H1 (cell line): ENCODE measurements around the gene OR2V2. TPM values are rescaled to one million over a fixed set of nuclear protein-coding genes. Genes with fewer than 3 reads are reported as not detected.
A peak's percentile ranks its signal among the peaks of the same experiment; 100 is the strongest.

Experiments used
- CTCF ChIA-PET: fragments of 300-600 bp; sonication (Branson Sonifier 250); formaldehyde crosslinking; loops from one replicate; lab custom pipeline; 2021; ENCODE audit not compliant: partially characterized antibody; lab: Charles Lee
- POLR2A ChIA-PET: fragments of 300-600 bp; sonication (Branson Sonifier 250); formaldehyde crosslinking; loops from one replicate; lab custom pipeline; 2021; ENCODE audit warnings: inconsistent platforms; ENCODE audit not compliant: partially characterized antibody; lab: Charles Lee
- DNase-seq, 2 experiments: peaks; one replicate each; pipeline versions ENCODE4 v3.0.0 to v3.0.0-alpha.2; 2010 to 2022; ENCODE audit warnings: low spot score in 2 of 2, low read depth in 1 of 2, mixed read lengths in 1 of 2
- FAIRE-seq: peaks from 2 replicates; lab custom pipeline; 2011; peaks lifted over from hg19 to GRCh38; lab: Jason Lieb, UNC
- H2AFZ ChIP-seq: 2 replicates; pipeline ENCODE4 v1.8.1; 2012; ENCODE audit warnings: low read length, inconsistent platforms
- H2AK5ac ChIP-seq: 2 replicates; pipeline ENCODE4 v1.6.1; 2013; ENCODE audit warnings: low read depth, low read length
- H2BK120ac ChIP-seq: replicated peaks from 2 replicates; pipeline ENCODE3; 2013; ENCODE audit warnings: low read depth, low read length, inconsistent platforms
- H2BK12ac ChIP-seq: 2 replicates; pipeline ENCODE4 v1.6.1; 2013; ENCODE audit warnings: low read depth, low read length
- H2BK15ac ChIP-seq: 2 replicates; pipeline ENCODE4 v1.6.1; 2013; ENCODE audit warnings: low read length
- H2BK20ac ChIP-seq: 2 replicates; pipeline ENCODE4 v1.6.1; 2013; ENCODE audit warnings: low read length
- H2BK5ac ChIP-seq: 2 replicates; pipeline ENCODE4 v1.6.1; 2013; ENCODE audit warnings: low read depth, low read length
- H3K14ac ChIP-seq: 2 replicates; pipeline ENCODE4 v1.6.1; 2013; ENCODE audit warnings: inconsistent platforms; ENCODE audit not compliant: insufficient read length
- H3K18ac ChIP-seq: 2 replicates; pipeline ENCODE4 v1.6.1; 2013; ENCODE audit warnings: low read length; ENCODE audit errors: extremely low read depth
- H3K23ac ChIP-seq: 2 replicates; pipeline ENCODE4 v1.6.1; 2013; ENCODE audit warnings: inconsistent platforms; ENCODE audit not compliant: insufficient read length
- H3K23me2 ChIP-seq: 2 replicates; pipeline ENCODE4 v1.6.1; 2013; ENCODE audit warnings: low read depth, low read length
- H3K27ac ChIP-seq: 2 replicates; pipeline ENCODE4 v1.6.1; 2011; ENCODE audit warnings: low read depth, low read length, inconsistent platforms
- H3K27me3 ChIP-seq, 4 experiments: replicated peaks in 1 of 4; 1 replicate in 1 of 4; 2 replicates in 3 of 4; pipeline versions ENCODE4 v1.6.1 to v1.8.1; 2011 to 2013; ENCODE audit warnings: low read length in 3 of 4, mild to moderate bottlenecking in 3 of 4, inconsistent platforms in 2 of 4, mixed read lengths in 2 of 4, moderate library complexity in 1 of 4; ENCODE audit not compliant: control insufficient read depth in 3 of 4, insufficient read depth in 3 of 4; ENCODE audit errors: extremely low read depth in 1 of 4
- H3K36me3 ChIP-seq, 4 experiments: 2 replicates each; pipeline versions ENCODE4 v1.6.1 to v1.8.1; 2011 to 2013; ENCODE audit warnings: mild to moderate bottlenecking in 4 of 4, low read length in 3 of 4, moderate library complexity in 2 of 4, control low read depth in 1 of 4, inconsistent platforms in 1 of 4; ENCODE audit not compliant: insufficient read depth in 4 of 4, control insufficient read depth in 2 of 4
- H3K4ac ChIP-seq: replicated peaks from 2 replicates; pipeline ENCODE3; 2013; ENCODE audit warnings: low read length, low read depth, mixed read lengths, inconsistent platforms; ENCODE audit not compliant: insufficient read length
- H3K4me1 ChIP-seq, 4 experiments: replicated peaks in 1 of 4; 1 replicate in 1 of 4; 2 replicates in 3 of 4; pipeline versions ENCODE4 v1.6.1 to v1.8.1; 2011 to 2013; ENCODE audit warnings: low read length in 3 of 4, inconsistent platforms in 2 of 4, mixed read lengths in 1 of 4; ENCODE audit not compliant: insufficient read depth in 4 of 4, control insufficient read depth in 3 of 4
- H3K4me2 ChIP-seq, 2 experiments: 2 replicates each; pipeline versions ENCODE4 v1.6.1 to v1.8.1; 2011 to 2013; ENCODE audit warnings: low read depth in 2 of 2, low read length in 2 of 2, control low read depth in 1 of 2, inconsistent platforms in 1 of 2, mild to moderate bottlenecking in 1 of 2; ENCODE audit not compliant: insufficient read depth in 1 of 2
- H3K4me3 ChIP-seq, 4 experiments: fragments of 200-600, 300-600 bp in 1 of 4; sonication (generic), shearing (Covaris generic), sonication (Bioruptor Twin) in 1 of 4; 2 replicates each; pipeline versions ENCODE4 v1.5.1 to v1.8.1; 2011 to 2016; ENCODE audit warnings: low read length in 4 of 4, low read depth in 3 of 4, control low read depth in 2 of 4, inconsistent platforms in 2 of 4, mild to moderate bottlenecking in 2 of 4, mixed read lengths in 1 of 4, moderate library complexity in 1 of 4; ENCODE audit not compliant: insufficient read depth in 2 of 4; ENCODE audit errors: extremely low read depth in 1 of 4
- H3K56ac ChIP-seq: replicated peaks from 2 replicates; pipeline ENCODE3; 2013; ENCODE audit warnings: low read depth, mild to moderate bottlenecking, mixed read lengths, low read length, inconsistent platforms; ENCODE audit not compliant: insufficient read length
- H3K79me1 ChIP-seq: 2 replicates; pipeline ENCODE4 v1.6.1; 2013; ENCODE audit warnings: low read depth, low read length, control low read depth
- H3K79me2 ChIP-seq, 2 experiments: 2 replicates each; pipeline versions ENCODE4 v1.6.1 to v1.8.1; 2012 to 2013; ENCODE audit warnings: low read length in 2 of 2, mild to moderate bottlenecking in 2 of 2, inconsistent platforms in 1 of 2; ENCODE audit not compliant: insufficient read depth in 2 of 2, control insufficient read depth in 1 of 2
- H3K9ac ChIP-seq, 4 experiments: replicated peaks in 1 of 4; 1 replicate in 1 of 4; 2 replicates in 3 of 4; pipeline versions ENCODE4 v1.6.1 to v1.8.1; 2011 to 2013; ENCODE audit warnings: low read depth in 3 of 4, low read length in 3 of 4, control low read depth in 2 of 4, mild to moderate bottlenecking in 2 of 4, moderate library complexity in 2 of 4, inconsistent platforms in 1 of 4; ENCODE audit errors: extremely low read depth in 1 of 4
- H3K9me3 ChIP-seq, 2 experiments: 2 replicates each; pipeline versions ENCODE4 v1.6.1 to v1.8.1; 2012 to 2013; ENCODE audit warnings: mild to moderate bottlenecking in 2 of 2, moderate library complexity in 2 of 2, control low read depth in 1 of 2, inconsistent platforms in 1 of 2, low read depth in 1 of 2, low read length in 1 of 2, mixed read lengths in 1 of 2; ENCODE audit not compliant: insufficient read depth in 2 of 2
- H4K20me1 ChIP-seq, 2 experiments: replicated peaks in 1 of 2; 2 replicates each; pipeline versions ENCODE3 to v1.8.1; 2011 to 2013; ENCODE audit warnings: inconsistent platforms in 2 of 2, low read length in 2 of 2, mild to moderate bottlenecking in 1 of 2; ENCODE audit not compliant: insufficient read depth in 2 of 2, control insufficient read depth in 1 of 2
- H4K5ac ChIP-seq: 2 replicates; pipeline ENCODE4 v1.6.1; 2013; ENCODE audit warnings: low read length, low read depth, mixed read lengths, inconsistent platforms; ENCODE audit not compliant: insufficient read length
- H4K8ac ChIP-seq: 2 replicates; pipeline ENCODE4 v1.8.0; 2013; ENCODE audit warnings: mild to moderate bottlenecking, moderate library complexity, low read length, inconsistent platforms; ENCODE audit not compliant: insufficient read depth; ENCODE audit errors: extremely low read depth
- H4K91ac ChIP-seq: replicated peaks from 2 replicates; pipeline ENCODE3; 2013; ENCODE audit warnings: low read length, mixed read lengths, inconsistent platforms; ENCODE audit not compliant: insufficient read length
- CTCF ChIP-seq, 3 experiments: IDR thresholded peaks; 1 replicate in 2 of 3; 2 replicates in 1 of 3; pipeline versions ENCODE4 v1.5.1 to v1.6.1; 2011; ENCODE audit warnings: low read length in 3 of 3, mild to moderate bottlenecking in 3 of 3, inconsistent platforms in 2 of 3, low read depth in 1 of 3, moderate library complexity in 1 of 3; ENCODE audit not compliant: insufficient read depth in 1 of 3; ENCODE audit errors: control extremely low read depth in 1 of 3
- E2F6 ChIP-seq: IDR thresholded peaks from 2 replicates; pipeline ENCODE4 v1.6.1; 2012; ENCODE audit warnings: inconsistent platforms
- KDM1A ChIP-seq: fragments of 200-600, 300-600 bp; sonication (generic); IDR thresholded peaks from 2 replicates; pipeline ENCODE4 v1.7.1; 2016; ENCODE audit warnings: mild to moderate bottlenecking, low read length, borderline replicate concordance
- KDM5A ChIP-seq: fragments of 200-600 bp; IDR thresholded peaks from 2 replicates; pipeline ENCODE4 v1.7.1; 2012; ENCODE audit warnings: mild to moderate bottlenecking, low read length, inconsistent platforms, mixed read lengths
- MAX ChIP-seq: IDR thresholded peaks from 2 replicates; pipeline ENCODE4 v1.6.1; 2012; ENCODE audit warnings: inconsistent platforms
- RAD21 ChIP-seq, 2 experiments: IDR thresholded peaks in 1 of 2; conservative IDR thresholded peaks in 1 of 2; 2 replicates each; pipeline ENCODE4 v1.6.1; 2011; ENCODE audit warnings: low read depth in 2 of 2, low read length in 2 of 2, improper control_type of control experiment in 1 of 2, inconsistent platforms in 1 of 2, mild to moderate bottlenecking in 1 of 2, moderate library complexity in 1 of 2
- ZNF274 ChIP-seq: IDR thresholded peaks from 2 replicates; pipeline ENCODE4 v1.7.0; 2012; ENCODE audit warnings: low read length, borderline replicate concordance; ENCODE audit errors: extremely low read depth
- WGBS, 2 experiments: shearing (Covaris generic) in 1 of 2; methylation state at CpG; one replicate each; pipeline versions ENCODE4 v1.1.6 to v1.1.7; 2013 to 2015; ENCODE audit warnings: low lambda C conversion rate in 2 of 2, mixed read lengths in 2 of 2, inconsistent platforms in 1 of 2, low coverage in 1 of 2, missing lambda C conversion rate in 1 of 2; ENCODE audit not compliant: insufficient replicate concordance in 2 of 2, insufficient coverage in 1 of 2, insufficient read length in 1 of 2; ENCODE audit errors: extremely low coverage in 1 of 2, missing lambda C conversion rate in 1 of 2; 5-methylcytosine and 5-hydroxymethylcytosine counted together
- polyA plus RNA-seq, 7 experiments: library from polyadenylated mRNA; depleted of rRNA in 3 of 7; stranded (reverse) in 5 of 7; unstranded in 2 of 7; fragments of >200 nt in 5 of 7; fragments of 200-250 nt in 2 of 7; gene quantifications; 1 replicate in 5 of 7; 2 replicates in 1 of 7; 4 replicates in 1 of 7; pipeline versions ENCODE4 v1.2.1 to v1.2.3, GENCODE V29; 2011 to 2013; ENCODE audit warnings: missing spikeins in 2 of 7, mixed read lengths in 2 of 7
- total RNA-seq: library from RNA; stranded (reverse); fragmentation: NEBNext Ultra II Directional; extraction: Animal tissue kit (Norgen Biotek cat#: 25700); gene quantifications from 2 replicates; pipeline ENCODE4 v1.2.1, GENCODE V29; 2021

The OR2V2 gene
- total and polyA plus RNA-seq, 2 of the 8 experiments (the other 6 are each of a cell fraction or from before 2014, with no cell fraction given): not detected

GRCh38 chr5:181194489-181195248 lies 47.3 kb downstream of the OR2V2 start:
- Histone ChIP-seq H2BK12ac (peak overlapping the region; percentile 9; the same call in 1 of the 2 replicates), H2AFZ (no peak overlapping the region), H3K23me2 (peaks cover 21% of the 10 kb centered on the region), H3K79me1 (no peaks in the 10 kb centered on the region), H2BK20ac (no peak overlapping the region), H4K5ac (no peak overlapping the region), H3K18ac (no peak overlapping the region), H3K4me2 (no peak overlapping the region), H3K4me1 (peaks cover 9 to 25% (median 22%) of the 10 kb centered on the region in 4 experiments), H3K9ac (no peak overlapping the region), H3K4ac (no peak overlapping the region), H2BK15ac (no peak overlapping the region), H3K36me3 (no peaks in the 10 kb centered on the region), H3K9me3 (no peaks in the 10 kb centered on the region), H3K27ac (no peak overlapping the region), H3K4me3 (no peak overlapping the region), H3K56ac (no peak overlapping the region), H4K91ac (no peak overlapping the region), H2BK120ac (no peak overlapping the region), H3K79me2 (no peaks in the 10 kb centered on the region), H4K8ac (no peak overlapping the region), H3K27me3 (peaks cover 13 to 36% (median 22%) of the 10 kb centered on the region in 4 experiments), H2BK5ac (no peak overlapping the region), H3K14ac (no peak overlapping the region), H2AK5ac (no peak overlapping the region), H4K20me1 (peaks cover 3 to 4% of the 10 kb centered on the region in 2 experiments), H3K23ac (no peak overlapping the region)
- 85% methylated on average over 21 of the region's 21 CpGs; no CpG with 5 or more reads in 1 of the 2 experiments for WGBS, 2 experiments
- ChIA-PET POLR2A (interaction anchor here (0.8 to 11.9 kb wide), 7 partner anchors 10 to 52 kb away, joined by 3 to 90 read pairs (median 4); partner anchors contain the start of genes RACK1 and TRIM7), CTCF (interaction anchor here (1.2 to 12.3 kb wide), 5 partner anchors 10 to 87 kb away, joined by 3 to 197 read pairs (median 9); partner anchors contain the start of gene TRIM7)
- DNase-seq (no peak), FAIRE-seq (no peak)
- peak in 2 of 3 experiments; percentile 30 to 31; a peak in 3 of 4 replicates for TF ChIP-seq CTCF (IDR thresholded peaks at IDR 0.05; ENCODE audit: control extremely low read depth in 1 of 3, insufficient read depth in 1 of 3, low read depth in 1 of 3, low read length in 3 of 3)
- no peak for TF ChIP-seq KDM5A
- TF ChIP-seq KDM1A: no peak
- peak in 1 of 2 experiments; percentile 24; a peak in 1 of 4 replicates for TF ChIP-seq RAD21 (IDR thresholded peaks at IDR 0.05 in 1 of 2, conservative IDR thresholded peaks at IDR 0.05 in 1 of 2; ENCODE audit: low read depth in 2 of 2, low read length in 2 of 2)
- TF ChIP-seq MAX: no peak
- TF ChIP-seq E2F6: peak; percentile 61; the same call in 1 of the 2 replicates
- TF ChIP-seq ZNF274: no peak
